GM18909 (cell line): ENCODE measurements around the gene HSD17B7.

ENCODE experiments used
- ATAC-seq: cut with Tn5 transposase; IDR thresholded peaks from one replicate; pipeline ENCODE4 v1.9.1; 2021; ENCODE audit warnings: mild to moderate bottlenecking; ENCODE audit not compliant: unreplicated experiment, poor library complexity

The HSD17B7 gene

GRCh38 chr1:162854245-162854882 lies 63.9 kb downstream of the HSD17B7 start:
- peak; percentile 82 for ATAC-seq

GRCh38 chr1:162855461-162856150 lies 65.1 kb downstream of the HSD17B7 start:
- ATAC-seq = no peak

GRCh38 chr1:162856260-162856659 lies 65.8 kb downstream of the HSD17B7 start:
- no peak for ATAC-seq

GRCh38 chr1:162857850-162858249 lies 67.3 kb downstream of the HSD17B7 start:
- ATAC-seq = no peak

- no peak for ATAC-seq
Observed at GRCh38 chr1:162859191-162859590, 68.7 kb downstream of the HSD17B7 start.

GRCh38 chr1:162861101-162861500 lies 70.6 kb downstream of the HSD17B7 start, which contains the start of gene CCDC190:
TSS of gene CCDC190 (minus strand) at chr1:162861175. CDS start at chr1:162859646, 1,529 bp downstream.
- no peak for ATAC-seq

GRCh38 chr1:162861625-162862024 lies 71.1 kb downstream of the HSD17B7 start:
- no peak for ATAC-seq
